KMS-11 (cell line): ENCODE results near the gene TREX2.

Source experiments
- H2AFZ ChIP-seq: fragments of 200-600 bp; sonication (generic); 2 replicates; pipeline ENCODE4 v1.6.1; 2016; ENCODE audit warnings: antibody characterized with exemption, mixed run types, low read depth
- H3K27ac ChIP-seq: fragments of 200-600 bp; sonication (generic); 2 replicates; pipeline ENCODE4 v1.6.1; 2016; ENCODE audit warnings: mild to moderate bottlenecking, mixed run types
- H3K27me3 ChIP-seq: fragments of 200-600 bp; sonication (generic); 2 replicates; pipeline ENCODE4 v1.6.1; 2017; ENCODE audit warnings: mild to moderate bottlenecking, low read depth, mixed run types, moderate library complexity; ENCODE audit not compliant: insufficient read depth
- H3K36me3 ChIP-seq: fragments of 200-600 bp; sonication (generic); 2 replicates; pipeline ENCODE4 v1.6.1; 2017; ENCODE audit warnings: mild to moderate bottlenecking, mixed run types; ENCODE audit not compliant: insufficient read depth
- H3K4me1 ChIP-seq: fragments of 200-600 bp; sonication (generic); 2 replicates; pipeline ENCODE4 v1.6.1; 2016; ENCODE audit warnings: mild to moderate bottlenecking, low read depth, mixed run types; ENCODE audit not compliant: poor library complexity, severe bottlenecking
- H3K4me2 ChIP-seq: fragments of 200-600 bp; sonication (generic); 2 replicates; pipeline ENCODE4 v1.7.0; 2016; ENCODE audit warnings: mild to moderate bottlenecking, mixed run types
- H3K4me3 ChIP-seq: fragments of 200-600 bp; sonication (generic); IDR thresholded peaks from 2 replicates; pipeline ENCODE4 v1.6.1; 2017; ENCODE audit warnings: low read depth, low read length, mixed read lengths; ENCODE audit not compliant: insufficient read depth
- H3K79me2 ChIP-seq: fragments of 200-600 bp; sonication (generic); 2 replicates; pipeline ENCODE4 v1.6.1; 2016; ENCODE audit warnings: low read depth, mixed run types; ENCODE audit not compliant: insufficient read depth
- H3K9ac ChIP-seq: fragments of 200-600 bp; sonication (generic); 2 replicates; pipeline ENCODE4 v1.6.1; 2016; ENCODE audit warnings: mild to moderate bottlenecking, mixed run types
- H4K20me1 ChIP-seq: fragments of 200-600 bp; sonication (generic); 2 replicates; pipeline ENCODE4 v1.6.1; 2016; ENCODE audit warnings: mild to moderate bottlenecking, mixed run types; ENCODE audit not compliant: insufficient read depth
- CTCF ChIP-seq: fragments of 200-600 bp; sonication (generic); conservative IDR thresholded peaks from 2 replicates; pipeline ENCODE4 v1.6.1; 2017; ENCODE audit warnings: low read depth, mild to moderate bottlenecking, antibody characterized with exemption, low read length, moderate library complexity, mixed read lengths

TREX2 gene

DNA sequence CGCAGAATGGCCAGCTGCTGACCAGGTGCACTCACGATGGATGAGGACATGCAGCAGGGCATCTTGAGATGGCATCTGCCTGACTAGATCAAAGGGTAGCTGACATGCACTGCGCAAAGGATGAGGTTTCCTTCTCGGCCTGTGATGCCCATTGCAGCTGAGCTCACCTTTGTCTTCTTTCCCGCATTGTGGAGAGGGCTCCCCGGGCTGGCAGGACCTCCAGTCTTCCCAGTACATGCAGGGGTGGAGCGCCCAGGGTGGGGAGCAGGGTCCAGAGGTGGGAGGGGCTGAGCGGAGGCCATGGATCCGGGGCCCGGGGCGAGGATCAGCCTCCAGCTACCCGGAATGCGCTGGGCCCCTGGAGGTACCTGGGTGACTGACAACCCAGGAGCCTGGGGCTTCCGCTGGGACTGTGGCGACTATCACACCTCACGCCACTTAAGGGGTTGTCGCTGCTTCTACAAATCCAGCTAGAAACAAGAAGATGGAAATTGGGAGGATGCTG lies 12.0 kb downstream of the TREX2 start:
- no peaks in the 10 kb centered on the region for H3K27me3 ChIP-seq
- no peak overlapping the region for H3K27ac ChIP-seq
- no peaks in the 10 kb centered on the region for H4K20me1 ChIP-seq
- H3K4me1 ChIP-seq, result no peaks in the 10 kb centered on the region
- H3K9ac ChIP-seq, result no peak overlapping the region
- no peak overlapping the region for H2AFZ ChIP-seq
- H3K4me3 ChIP-seq, result no peak overlapping the region
- TF ChIP-seq CTCF, result no peak
- no peaks in the 10 kb centered on the region for H3K36me3 ChIP-seq
- no peaks in the 10 kb centered on the region for H3K79me2 ChIP-seq
- no peak overlapping the region for H3K4me2 ChIP-seq

DNA sequence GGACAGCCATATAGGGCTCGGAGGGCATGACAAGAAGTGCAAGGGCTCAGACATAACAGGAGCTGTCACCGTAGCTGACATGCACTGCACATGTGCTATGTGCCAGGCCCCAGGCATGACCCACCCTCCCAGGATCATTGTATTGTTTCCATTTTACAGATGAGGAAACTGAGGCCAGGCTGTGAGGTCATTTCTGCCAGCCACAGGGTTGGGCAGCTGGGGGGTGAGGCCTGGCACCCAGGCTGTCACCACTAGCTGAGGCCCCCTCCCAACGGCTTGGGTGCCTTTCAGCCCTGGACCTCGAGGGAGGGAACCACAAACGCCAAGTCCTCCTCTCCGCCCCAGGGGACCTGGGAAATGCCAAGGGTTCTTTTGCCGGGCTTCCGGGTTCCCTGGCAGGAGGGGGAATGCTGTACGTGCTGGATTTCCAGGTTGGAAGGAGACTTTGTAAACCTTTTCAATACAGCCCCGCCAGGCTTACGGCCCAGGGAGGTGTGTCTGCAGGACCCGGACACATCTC lies 12.6 kb downstream of the TREX2 start:
- H3K27me3 ChIP-seq, result no peaks in the 10 kb centered on the region
- TF ChIP-seq CTCF, result no peak
- no peaks in the 10 kb centered on the region for H4K20me1 ChIP-seq
- no peak overlapping the region for H3K4me2 ChIP-seq
- H3K4me1 ChIP-seq, result no peaks in the 10 kb centered on the region
- no peaks in the 10 kb centered on the region for H3K36me3 ChIP-seq
- H3K27ac ChIP-seq, result no peak overlapping the region
- H3K79me2 ChIP-seq, result no peaks in the 10 kb centered on the region
- no peak overlapping the region for H3K9ac ChIP-seq
- H2AFZ ChIP-seq, result no peak overlapping the region
- no peak overlapping the region for H3K4me3 ChIP-seq

DNA sequence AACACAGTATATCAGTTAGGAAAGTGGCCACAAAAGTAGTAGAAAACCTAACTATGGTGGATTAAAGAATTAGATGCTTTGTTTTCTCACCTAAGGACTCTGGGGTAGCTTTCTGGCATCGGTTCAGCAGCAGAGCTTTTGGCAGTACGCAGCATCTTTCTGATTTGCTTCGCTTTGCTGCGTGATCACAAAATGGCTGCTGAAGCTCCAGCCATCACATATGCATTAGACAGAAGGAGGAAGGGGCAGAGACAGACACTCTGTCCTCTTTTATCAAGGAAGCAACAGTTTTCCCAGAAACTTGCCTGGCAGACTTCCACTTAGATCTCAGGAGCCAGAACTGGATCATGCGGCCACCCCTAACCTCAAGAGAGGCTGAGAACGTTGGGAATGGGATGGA lies 15.1 kb downstream of the TREX2 start:
- H3K4me1 ChIP-seq, result no peaks in the 10 kb centered on the region
- H3K79me2 ChIP-seq, result no peaks in the 10 kb centered on the region
- TF ChIP-seq CTCF, result no peak
- H3K27me3 ChIP-seq, result no peaks in the 10 kb centered on the region
- H4K20me1 ChIP-seq, result no peaks in the 10 kb centered on the region
- no peak overlapping the region for H3K4me3 ChIP-seq
- no peak overlapping the region for H3K4me2 ChIP-seq
- no peaks in the 10 kb centered on the region for H3K36me3 ChIP-seq
- no peak overlapping the region for H3K27ac ChIP-seq
- H2AFZ ChIP-seq, result no peak overlapping the region
- no peak overlapping the region for H3K9ac ChIP-seq

- Histone ChIP-seq H2AFZ (no peak overlapping the region), H3K4me1 (no peaks in the 10 kb centered on the region), H3K4me2 (no peak overlapping the region), H3K27ac (no peak overlapping the region), H3K9ac (no peak overlapping the region), H3K79me2 (no peaks in the 10 kb centered on the region), H3K36me3 (no peaks in the 10 kb centered on the region), H3K27me3 (no peaks in the 10 kb centered on the region), H4K20me1 (no peaks in the 10 kb centered on the region), H3K4me3 (no peak overlapping the region)
- TF ChIP-seq CTCF, result no peak
These were observed 19.7 kb downstream of the TREX2 start for GRCh38 chrX:153426204-153426603.
